Neuronal stem cell (in vitro differentiated cells): ENCODE data around the gene BICDL1.
"Not testable (repeated sequence)": the region's sequence is repeated elsewhere in the genome, so short reads cannot be mapped to it uniquely, and the experiment has no call there.

Source experiments
- DNase-seq: peaks from one replicate; pipeline ENCODE4 v3.0.0-alpha.2; 2013; ENCODE audit warnings: low spot score
- H2AFZ ChIP-seq: one replicate; pipeline ENCODE4 v1.6.1; 2013; ENCODE audit warnings: mild to moderate bottlenecking, low read length, inconsistent platforms
- H2AK5ac ChIP-seq: 2 replicates; pipeline ENCODE4 v1.6.1; 2013; ENCODE audit warnings: low read depth, mild to moderate bottlenecking, inconsistent platforms, low read length, moderate library complexity, mixed read lengths
- H2BK120ac ChIP-seq: 2 replicates; pipeline ENCODE4 v1.6.1; 2013; ENCODE audit warnings: low read depth, mild to moderate bottlenecking, inconsistent platforms, low read length, moderate library complexity, mixed read lengths
- H2BK12ac ChIP-seq: one replicate; pipeline ENCODE4 v1.6.1; 2013; ENCODE audit warnings: low read length, inconsistent platforms
- H2BK15ac ChIP-seq: 2 replicates; pipeline ENCODE4 v1.6.1; 2013; ENCODE audit warnings: mild to moderate bottlenecking, low read length, inconsistent platforms, mixed read lengths
- H2BK5ac ChIP-seq: one replicate; pipeline ENCODE4 v1.6.1; 2013; ENCODE audit warnings: inconsistent platforms, mild to moderate bottlenecking, low read length, moderate library complexity
- H3K14ac ChIP-seq: one replicate; pipeline ENCODE4 v1.6.1; 2013; ENCODE audit warnings: low read length, inconsistent platforms
- H3K18ac ChIP-seq: 2 replicates; pipeline ENCODE4 v1.6.1; 2013; ENCODE audit warnings: low read length, inconsistent platforms
- H3K23ac ChIP-seq: 2 replicates; pipeline ENCODE4 v1.6.1; 2013; ENCODE audit warnings: low read depth, mild to moderate bottlenecking, mixed read lengths, low read length, inconsistent platforms; ENCODE audit not compliant: poor library complexity
- H3K27ac ChIP-seq: replicated peaks from 3 replicates; pipeline ENCODE4 v1.5.1; 2013; ENCODE audit warnings: low read length, inconsistent platforms
- H3K27me3 ChIP-seq, 3 experiments: 2 replicates each; pipeline ENCODE4 v1.6.1; 2013; ENCODE audit warnings: low read length in 3 of 3, mild to moderate bottlenecking in 2 of 3, inconsistent platforms in 1 of 3, low read depth in 1 of 3, mixed read lengths in 1 of 3, moderate library complexity in 1 of 3; ENCODE audit not compliant: control insufficient read depth in 3 of 3, insufficient read depth in 3 of 3
- H3K36me3 ChIP-seq, 2 donors: replicated peaks in 1 of 2; 2 replicates each; pipeline ENCODE4 v1.6.1; 2013; ENCODE audit warnings: low read length in 2 of 2; ENCODE audit not compliant: control insufficient read depth in 2 of 2, insufficient read depth in 2 of 2
- H3K4ac ChIP-seq: 2 replicates; pipeline ENCODE4 v1.6.1; 2013; ENCODE audit warnings: inconsistent platforms, mild to moderate bottlenecking, low read length, moderate library complexity
- H3K4me1 ChIP-seq, 2 donors: 1 replicate in 1 of 2; 2 replicates in 1 of 2; pipeline ENCODE4 v1.6.1; 2013; ENCODE audit warnings: low read length in 2 of 2, low read depth in 1 of 2; ENCODE audit not compliant: control insufficient read depth in 2 of 2, insufficient read depth in 1 of 2
- H3K4me2 ChIP-seq: one replicate; pipeline ENCODE4 v1.6.1; 2013; ENCODE audit warnings: mild to moderate bottlenecking, low read length, inconsistent platforms; ENCODE audit not compliant: insufficient read depth, poor library complexity, severe bottlenecking
- H3K4me3 ChIP-seq, 2 donors: 2 replicates each; pipeline ENCODE4 v1.5.1; 2013; ENCODE audit warnings: low read length in 2 of 2, mild to moderate bottlenecking in 2 of 2, inconsistent platforms in 1 of 2, moderate library complexity in 1 of 2
- H3K79me1 ChIP-seq: one replicate; pipeline ENCODE4 v1.6.1; 2013; ENCODE audit warnings: low read depth, mild to moderate bottlenecking, inconsistent platforms, low read length, moderate library complexity
- H3K9ac ChIP-seq: one replicate; pipeline ENCODE4 v1.6.1; 2013; ENCODE audit warnings: mild to moderate bottlenecking, low read depth, low read length, inconsistent platforms; ENCODE audit not compliant: poor library complexity
- H3K9me3 ChIP-seq, 2 donors: replicated peaks in 1 of 2; 2 replicates each; pipeline versions ENCODE3 to v1.6.1; 2013; ENCODE audit warnings: low read length in 2 of 2, mild to moderate bottlenecking in 2 of 2, inconsistent platforms in 1 of 2, low read depth in 1 of 2, mixed read lengths in 1 of 2, moderate library complexity in 1 of 2; ENCODE audit not compliant: control insufficient read depth in 2 of 2, insufficient read depth in 1 of 2
- H4K8ac ChIP-seq: one replicate; pipeline ENCODE4 v1.6.1; 2013; ENCODE audit warnings: low read depth, mild to moderate bottlenecking, inconsistent platforms, low read length, moderate library complexity
- H4K91ac ChIP-seq: one replicate; pipeline ENCODE4 v1.6.1; 2013; ENCODE audit warnings: low read length, low read depth, mild to moderate bottlenecking, inconsistent platforms; ENCODE audit not compliant: poor library complexity
- WGBS, 2 donors: extraction: QIAGEN DNeasy Blood & Tissue Kit; methylation state at CpG; one replicate each; pipeline ENCODE4 v1.1.7; 2013; ENCODE audit warnings: missing lambda C conversion rate in 2 of 2, mixed read lengths in 1 of 2; ENCODE audit not compliant: insufficient read length in 2 of 2, insufficient replicate concordance in 1 of 2; ENCODE audit errors: extremely low coverage in 2 of 2; 5-methylcytosine and 5-hydroxymethylcytosine counted together

BICDL1 gene

GRCh38 chr12:120016199-120016598 lies 27.2 kb downstream of the BICDL1 start:
- H2BK15ac ChIP-seq, H3K9ac ChIP-seq, H3K4me3 ChIP-seq, H3K36me3 ChIP-seq, H3K18ac ChIP-seq, H2BK12ac ChIP-seq, H2AK5ac ChIP-seq, H4K91ac ChIP-seq, DNase-seq, H2AFZ ChIP-seq, H3K4ac ChIP-seq, H3K14ac ChIP-seq, H3K4me2 ChIP-seq, H3K27me3 ChIP-seq, H2BK5ac ChIP-seq, H3K9me3 ChIP-seq, H2BK120ac ChIP-seq, H3K23ac ChIP-seq, H4K8ac ChIP-seq, H3K27ac ChIP-seq, H3K79me1 ChIP-seq: not testable (repeated sequence)
- WGBS, 2 donors = no CpG with 5 or more reads among the region's 2 CpGs
- peaks cover 5 to 12% of the 10 kb centered on the region in 2 donors for H3K4me1 ChIP-seq

- no peak for DNase-seq
These were observed 30.2 kb downstream of the BICDL1 start for GRCh38 chr12:120019197-120019596.

GRCh38 chr12:120019938-120020337 lies 30.9 kb downstream of the BICDL1 start:
- H3K4me1 ChIP-seq = no peaks in the 10 kb centered on the region
- WGBS, 2 donors = no CpG with 5 or more reads among the region's 5 CpGs
- H3K4me2 ChIP-seq = no peak overlapping the region
- H2BK12ac ChIP-seq = no peak overlapping the region
- no peak overlapping the region for H4K8ac ChIP-seq
- no peak overlapping the region for H3K4me3 ChIP-seq
- no peaks in the 10 kb centered on the region for H3K36me3 ChIP-seq
- H3K79me1 ChIP-seq = no peaks in the 10 kb centered on the region
- no peak overlapping the region for H3K27ac ChIP-seq
- H3K18ac ChIP-seq = no peak overlapping the region
- no peak overlapping the region for H2BK15ac ChIP-seq
- no peak overlapping the region for H4K91ac ChIP-seq
- no peak overlapping the region for H3K23ac ChIP-seq
- H3K4ac ChIP-seq = no peak overlapping the region
- no peak overlapping the region for H2BK5ac ChIP-seq
- H2BK120ac ChIP-seq = no peak overlapping the region
- no peaks in the 10 kb centered on the region for H3K9me3 ChIP-seq
- no peak overlapping the region for H2AFZ ChIP-seq
- H3K9ac ChIP-seq = no peak overlapping the region
- H2AK5ac ChIP-seq = no peak overlapping the region
- DNase-seq = no peak
- H3K27me3 ChIP-seq = peaks cover 0 to 4% (median 0%) of the 10 kb centered on the region in 3 experiments
- H3K14ac ChIP-seq = no peak overlapping the region

More at GRCh38 chr12:120019197-120019596, 30.2 kb downstream of the BICDL1 start:
- Histone ChIP-seq H3K36me3 (no peaks in the 10 kb centered on the region), H2AFZ (no peak overlapping the region), H3K9me3 (no peaks in the 10 kb centered on the region), H3K4ac (no peak overlapping the region), H3K18ac (no peak overlapping the region), H3K14ac (no peak overlapping the region), H3K4me3 (no peak overlapping the region), H2BK12ac (no peak overlapping the region), H3K79me1 (no peaks in the 10 kb centered on the region), H3K23ac (no peak overlapping the region), H2BK5ac (no peak overlapping the region), H2BK120ac (no peak overlapping the region), H3K4me2 (no peak overlapping the region), H2AK5ac (no peak overlapping the region), H3K27ac (no peak overlapping the region), H4K91ac (no peak overlapping the region), H3K27me3 (peaks cover 0 to 4% (median 0%) of the 10 kb centered on the region in 3 experiments), H3K9ac (no peak overlapping the region), H3K4me1 (no peaks in the 10 kb centered on the region), H2BK15ac (no peak overlapping the region), H4K8ac (no peak overlapping the region)

GRCh38 chr12:120024193-120024592 lies 35.2 kb downstream of the BICDL1 start:
- H3K9me3 ChIP-seq = peaks cover 0 to 3% of the 10 kb centered on the region in 2 donors
- H3K27ac ChIP-seq = no peak overlapping the region
- no peak overlapping the region for H4K91ac ChIP-seq
- no peak overlapping the region for H2BK120ac ChIP-seq
- H3K23ac ChIP-seq = no peak overlapping the region
- no peak overlapping the region for H2BK12ac ChIP-seq
- no peak overlapping the region for H2BK15ac ChIP-seq
- peaks cover 0 to 4% (median 0%) of the 10 kb centered on the region in 3 experiments for H3K27me3 ChIP-seq
- no peaks in the 10 kb centered on the region for H3K4me1 ChIP-seq
- no peak overlapping the region for H3K9ac ChIP-seq
- H3K36me3 ChIP-seq = no peaks in the 10 kb centered on the region
- no peak for DNase-seq
- no peak overlapping the region for H2AFZ ChIP-seq
- no peak overlapping the region for H3K4me3 ChIP-seq
- H2AK5ac ChIP-seq = no peak overlapping the region
- H3K14ac ChIP-seq = no peak overlapping the region
- no peak overlapping the region for H4K8ac ChIP-seq
- no peaks in the 10 kb centered on the region for H3K79me1 ChIP-seq
- no peak overlapping the region for H3K4me2 ChIP-seq
- WGBS, 2 donors = no CpG with 5 or more reads among the region's 2 CpGs
- H3K18ac ChIP-seq = no peak overlapping the region
- H2BK5ac ChIP-seq = no peak overlapping the region
- H3K4ac ChIP-seq = no peak overlapping the region
